ENCODE data around the gene PRDX1. TPM values are rescaled to one million over a fixed set of nuclear protein-coding genes. Genes with fewer than 3 reads are reported as not detected.

The PRDX1 gene
- total and polyA plus RNA-seq, 2 of the 8 experiments (the other 6 are each of a cell fraction or from before 2014, with no cell fraction given), result 1,165 to 1,418 TPM

GRCh38 chr1:45491487-45492260, 30.0 kb downstream of the PRDX1 start:
- no peak overlapping the region for H2BK20ac ChIP-seq (ENCODE audit: low read length)
- H3K18ac ChIP-seq (ENCODE audit: extremely low read depth, low read length), result no peak overlapping the region
- peak overlapping the region; percentile 44; the same call in 1 of the 2 replicates for H2AFZ ChIP-seq (ENCODE audit: low read length)
- H3K56ac ChIP-seq (replicated peaks; ENCODE audit: insufficient read length, low read depth, low read length), result no peak overlapping the region
- peak overlapping the region; percentile 56 to 93 for H3K4me2 ChIP-seq (ENCODE audit: insufficient read depth in 1 of 2, low read depth in 2 of 2, low read length in 2 of 2)
- H3K4me1 ChIP-seq (replicated peaks in 1 of 4; ENCODE audit: control insufficient read depth in 3 of 4, insufficient read depth in 4 of 4, low read length in 3 of 4), result peaks cover 0 to 8% (median 3%) of the 10 kb centered on the region in 4 experiments; a peak in 6 of 7 replicates
- peak overlapping the region; percentile 24 to 54 (median 32); a peak in 6 of 8 replicates for H3K4me3 ChIP-seq (ENCODE audit: extremely low read depth in 1 of 4, insufficient read depth in 2 of 4, low read depth in 3 of 4, low read length in 4 of 4)
- no peak overlapping the region for H3K14ac ChIP-seq (ENCODE audit: insufficient read length)
- H2BK5ac ChIP-seq (ENCODE audit: low read depth, low read length), result peak overlapping the region; percentile 11; the same call in 1 of the 2 replicates
- H4K8ac ChIP-seq (ENCODE audit: extremely low read depth, insufficient read depth, low read length), result no peak overlapping the region
- no peaks in the 10 kb centered on the region for H3K27me3 ChIP-seq (replicated peaks in 1 of 4; ENCODE audit: control insufficient read depth in 3 of 4, extremely low read depth in 1 of 4, insufficient read depth in 3 of 4, low read length in 3 of 4)
- no peak overlapping the region for H2AK5ac ChIP-seq (ENCODE audit: low read depth, low read length)
- TF ChIP-seq MAFK (IDR thresholded peaks at IDR 0.05; ENCODE audit: low read depth, low read length) (peak; percentile 60; the same call in 1 of the 2 replicates), POLR2AphosphoS5 (IDR thresholded peaks at IDR 0.05; ENCODE audit: low read depth, low read length) (no peak), CHD2 (IDR thresholded peaks at IDR 0.05; ENCODE audit: low read length) (no peak)
- no peak overlapping the region for H2BK120ac ChIP-seq (replicated peaks; ENCODE audit: low read depth, low read length)
- H3K23me2 ChIP-seq (ENCODE audit: low read depth, low read length), result peaks cover 11% of the 10 kb centered on the region
- POLR2A ChIA-PET (ENCODE audit: partially characterized antibody), result interaction anchor here (0.9 to 3.8 kb wide), 11 partner anchors 9 to 770 kb away, joined by 3 to 20 read pairs (median 4); partner anchors contain the start of genes CCDC163, HPDL, MMACHC and MUTYH
- peak overlapping the region; percentile 60 for H2BK12ac ChIP-seq (ENCODE audit: low read depth, low read length)
- no peak overlapping the region for H4K91ac ChIP-seq (replicated peaks; ENCODE audit: insufficient read length, low read length)
- H3K79me2 ChIP-seq (ENCODE audit: control insufficient read depth in 1 of 2, insufficient read depth in 2 of 2, low read length in 2 of 2), result peaks cover 0 to 18% of the 10 kb centered on the region in 2 experiments; a peak in 1 of 4 replicates
- H3K79me1 ChIP-seq (ENCODE audit: low read depth, low read length), result no peaks in the 10 kb centered on the region; the same call in 1 of the 2 replicates
- H3K4ac ChIP-seq (replicated peaks; ENCODE audit: insufficient read length, low read depth, low read length), result no peak overlapping the region
- no peak for DNase-seq (ENCODE audit: low read depth in 1 of 2, low spot score in 2 of 2)
- H4K5ac ChIP-seq (ENCODE audit: insufficient read length, low read depth, low read length), result no peak overlapping the region
- 0 out of 4 replicates have a peak, but pooled peaks cover 0 to 2% of the 10 kb centered on the region in 2 experiments for H3K9me3 ChIP-seq (ENCODE audit: insufficient read depth in 2 of 2, low read depth in 1 of 2, low read length in 1 of 2)
- FAIRE-seq, result no peak
- H3K27ac ChIP-seq (ENCODE audit: low read depth, low read length), result no peak overlapping the region; the same call in 1 of the 2 replicates
- H3K9ac ChIP-seq (replicated peaks in 1 of 4; ENCODE audit: extremely low read depth in 1 of 4, low read depth in 3 of 4, low read length in 3 of 4), result no peak overlapping the region
- CTCF ChIA-PET (ENCODE audit: partially characterized antibody), result interaction anchor here (0.6 to 10.1 kb wide), 22 partner anchors 13 to 480 kb away, joined by 3 to 194 read pairs (median 5); partner anchors contain the start of genes HECTD3, MUTYH, TOE1 and UROD
- H3K23ac ChIP-seq (ENCODE audit: insufficient read length), result no peak overlapping the region
- H2BK15ac ChIP-seq (ENCODE audit: low read length), result peak overlapping the region; percentile 54
- H3K36me3 ChIP-seq (ENCODE audit: control insufficient read depth in 2 of 4, insufficient read depth in 4 of 4, low read length in 3 of 4), result no peaks in the 10 kb centered on the region
- WGBS, 2 experiments (ENCODE audit: extremely low coverage in 1 of 2, insufficient coverage in 1 of 2, insufficient read length in 1 of 2, insufficient replicate concordance in 2 of 2, low coverage in 1 of 2, low lambda C conversion rate in 2 of 2, missing lambda C conversion rate in 1 of 2), result 54% methylated on average over 19 of the region's 19 CpGs; no CpG with 5 or more reads in 1 of the 2 experiments
- H4K20me1 ChIP-seq (replicated peaks in 1 of 2; ENCODE audit: control insufficient read depth in 1 of 2, insufficient read depth in 2 of 2, low read length in 2 of 2), result no peaks in the 10 kb centered on the region

Measured in H1 (cell line).